Superior temporal gyrus (tissue), 1 donor: ENCODE data around the gene CDK5RAP1.

Experiments
- DNase-seq: peaks from one replicate; pipeline ENCODE4 v3.0.0-alpha.2; 2016; ENCODE audit errors: extremely low spot score

Gene CDK5RAP1

GRCh38 chr20:33333616-33334015, 67.7 kb downstream of the CDK5RAP1 start:
- no peak for DNase-seq

- DNase-seq = no peak
Observed at GRCh38 chr20:33332905-33333456, 68.3 kb downstream of the CDK5RAP1 start.

DNA sequence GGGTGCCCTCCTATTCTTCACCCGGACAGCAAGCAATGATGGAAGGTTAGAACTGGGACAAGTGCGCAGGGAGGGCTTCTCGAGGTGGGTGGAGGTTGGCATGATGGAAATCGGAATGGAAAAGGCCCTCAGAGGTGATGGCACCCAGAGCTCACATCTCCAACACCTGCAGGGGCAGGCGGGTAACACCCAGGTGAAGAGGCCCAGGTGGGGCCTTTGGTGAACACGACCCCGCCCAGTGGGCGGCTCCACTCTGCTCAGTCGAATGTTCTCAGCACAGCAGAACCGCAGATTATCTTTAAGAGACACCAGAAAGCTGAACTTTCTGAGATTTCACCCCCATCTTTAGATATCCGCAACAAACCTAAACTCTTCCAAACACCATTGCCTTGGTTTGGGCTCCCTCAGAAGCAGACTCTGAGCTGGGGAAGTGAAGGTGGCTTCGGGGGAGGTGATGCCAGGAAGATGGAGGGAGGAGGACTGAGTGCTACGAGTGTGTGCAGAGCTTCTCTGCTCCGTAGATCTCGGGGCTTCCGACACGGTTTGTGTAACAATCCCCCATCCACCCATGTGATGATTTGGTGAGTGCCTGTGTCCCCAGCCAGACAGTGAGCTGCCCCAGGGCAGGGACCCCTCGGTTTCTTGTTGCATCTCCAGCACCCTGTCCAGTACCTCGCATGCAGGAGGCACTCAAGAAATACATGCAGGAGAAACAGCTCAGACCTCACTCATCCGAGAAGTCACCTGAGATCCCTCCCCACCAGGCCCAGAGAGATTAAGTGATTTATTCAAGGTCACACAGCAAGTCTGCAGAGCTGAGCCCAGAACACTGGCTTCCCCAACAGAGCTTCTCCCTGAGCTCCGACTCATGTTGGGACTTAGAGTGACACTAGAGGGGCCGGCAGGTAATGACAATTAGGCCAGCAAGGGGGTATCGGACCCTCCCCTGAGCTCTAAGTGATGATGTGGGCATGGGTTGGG, 72.9 kb downstream of the CDK5RAP1 start:
- DNase-seq = no peak

- DNase-seq = no peak
Observed at GRCh38 chr20:33325350-33325749, 76.0 kb downstream of the CDK5RAP1 start.

DNA sequence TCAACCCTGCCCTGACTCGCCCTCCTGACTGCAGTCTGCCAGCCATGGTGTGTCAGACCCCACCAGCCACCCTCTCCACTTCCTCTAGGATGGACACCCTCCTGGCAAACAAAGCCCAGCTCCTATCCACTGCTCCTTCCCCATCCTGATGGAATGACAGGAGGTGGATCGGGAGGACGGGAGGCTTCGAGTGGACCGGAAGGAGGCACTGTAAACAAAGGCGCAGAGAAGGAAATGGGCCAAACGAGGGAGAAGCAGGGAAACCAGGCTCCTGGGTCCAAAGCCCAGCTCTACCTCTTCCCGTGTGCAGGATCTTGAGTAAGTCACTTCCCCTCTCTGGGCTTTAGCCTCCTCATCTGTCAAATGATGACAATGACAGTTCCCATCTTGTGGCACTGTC, 78.1 kb downstream of the CDK5RAP1 start:
- DNase-seq = no peak

- DNase-seq = no peak
Observed at GRCh38 chr20:33322456-33322855, 78.9 kb downstream of the CDK5RAP1 start.

DNA sequence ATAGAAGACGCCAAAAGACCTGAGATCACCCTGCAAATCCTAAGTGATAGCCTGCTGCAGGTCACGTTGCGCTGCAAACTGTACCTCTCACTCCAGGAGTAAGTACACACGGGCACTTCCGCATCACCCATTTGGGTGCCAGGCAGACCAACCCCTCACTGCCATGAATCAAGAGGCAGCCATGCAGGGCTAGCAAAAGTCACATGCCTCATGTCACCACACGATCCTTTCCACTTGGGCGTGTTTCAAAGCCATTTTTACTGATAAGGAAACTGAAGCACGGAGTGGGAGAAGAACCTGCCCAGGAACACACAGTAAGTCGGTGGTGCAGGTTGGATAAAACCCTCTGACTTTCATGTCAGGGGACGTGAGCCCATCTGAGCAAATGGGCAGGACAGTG, 81.3 kb downstream of the CDK5RAP1 start:
- no peak for DNase-seq

GRCh38 chr20:33318096-33318429, 83.3 kb downstream of the CDK5RAP1 start:
- DNase-seq = no peak

GRCh38 chr20:33317424-33318095, 83.8 kb downstream of the CDK5RAP1 start:
- no peak for DNase-seq

- DNase-seq = no peak
Observed at GRCh38 chr20:33316958-33317357, 84.4 kb downstream of the CDK5RAP1 start.

- no peak for DNase-seq
Observed at GRCh38 chr20:33316343-33316742, 85.0 kb downstream of the CDK5RAP1 start.

DNA sequence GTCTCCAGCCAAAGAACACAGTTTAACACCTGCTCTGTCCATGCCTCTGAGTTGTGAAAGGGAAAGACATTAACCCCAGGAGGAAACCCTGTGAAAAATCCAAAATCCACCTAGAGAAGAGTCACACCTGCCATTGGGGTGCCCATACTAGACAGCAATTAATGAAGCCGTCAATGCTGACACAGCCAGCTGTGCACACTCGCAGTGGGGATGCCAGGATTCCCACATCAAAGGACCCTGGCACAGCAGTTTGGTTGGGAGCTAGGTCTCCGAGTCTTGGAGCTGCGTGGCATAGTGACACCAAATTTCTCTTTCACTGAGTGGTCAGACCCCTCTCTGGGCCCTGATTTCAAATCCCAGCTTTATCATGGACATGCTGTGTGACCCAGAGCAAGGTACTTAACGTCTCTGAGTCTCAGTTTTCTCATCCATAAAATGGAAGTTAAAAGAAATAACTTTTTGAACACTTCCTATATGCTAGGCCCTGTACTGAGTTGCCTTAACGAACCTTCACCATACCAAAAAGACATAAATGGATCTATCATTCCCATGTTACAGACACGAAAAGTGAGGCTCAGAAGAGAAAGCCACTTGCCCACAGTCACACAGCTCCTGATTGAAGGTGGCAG, 87.5 kb downstream of the CDK5RAP1 start:
- no peak for DNase-seq

DNA sequence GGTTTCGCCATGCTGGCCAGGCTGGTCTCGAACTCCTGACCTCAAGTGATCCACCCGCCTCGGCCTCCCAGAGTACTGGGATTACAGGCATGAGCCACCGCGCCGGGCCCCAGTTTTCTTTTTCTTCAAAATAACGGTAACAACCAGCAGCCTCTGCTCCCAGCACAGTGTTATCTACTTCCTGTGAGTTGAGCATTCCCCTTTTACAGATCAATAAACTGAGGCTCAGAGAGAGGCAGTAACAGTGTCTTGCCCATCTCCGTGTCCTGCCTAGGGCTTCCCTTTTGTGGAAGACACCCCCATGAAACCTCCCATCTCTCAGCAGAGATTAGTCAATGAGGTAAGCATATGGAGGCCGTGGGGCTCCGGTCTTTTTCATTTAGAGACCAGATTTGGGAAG, 88.7 kb downstream of the CDK5RAP1 start:
- DNase-seq = no peak

DNA sequence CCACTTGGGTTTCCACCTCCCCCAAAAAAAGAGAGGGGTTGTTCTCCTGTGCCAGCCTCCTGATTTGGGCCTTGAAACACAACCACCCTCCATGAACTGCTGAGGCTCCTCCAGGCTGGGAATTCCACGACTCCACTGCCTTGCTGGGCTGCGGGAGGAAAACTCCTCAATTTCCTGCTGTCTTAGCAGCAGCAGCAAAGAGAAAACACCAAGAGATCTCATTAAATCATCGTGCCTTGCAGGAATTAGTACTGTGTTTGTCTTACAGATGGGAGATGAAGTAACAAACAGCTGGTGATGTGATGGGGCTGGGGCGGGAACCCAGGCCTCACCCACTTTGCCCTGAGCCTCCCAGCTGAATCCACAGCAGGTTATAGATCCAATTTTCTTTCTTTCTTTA, 89.3 kb downstream of the CDK5RAP1 start:
- DNase-seq = no peak

- no peak for DNase-seq
Observed at GRCh38 chr20:33311011-33311410, 90.3 kb downstream of the CDK5RAP1 start.

DNA sequence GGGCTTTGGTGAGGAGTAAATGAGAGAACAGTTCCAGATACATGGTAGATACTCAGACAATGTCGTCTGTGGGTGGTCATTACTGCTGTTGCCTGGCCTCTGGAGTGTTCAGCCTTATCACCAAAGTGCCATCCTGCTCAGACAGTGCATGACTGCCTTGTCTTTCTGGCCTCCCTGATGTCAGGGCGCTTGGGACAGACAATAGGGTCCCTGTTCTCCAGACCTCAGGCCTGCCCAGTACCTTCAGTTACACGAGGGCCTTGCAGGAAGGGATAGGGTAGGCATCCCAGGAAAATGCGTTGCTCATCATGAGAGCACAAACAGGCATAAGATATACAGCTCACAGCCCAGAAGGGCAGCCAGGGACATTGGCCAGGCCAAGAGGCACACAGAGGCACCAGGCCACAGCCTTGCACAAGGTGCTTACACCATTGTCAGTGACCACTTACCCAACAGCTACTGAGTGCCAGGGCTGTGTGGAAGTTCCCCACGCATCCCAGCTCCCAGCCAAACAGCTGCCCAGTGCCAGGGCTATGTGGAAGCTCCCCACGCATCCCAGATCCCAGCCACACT, 90.9 kb downstream of the CDK5RAP1 start:
- no peak for DNase-seq

GRCh38 chr20:33309631-33310030, 91.7 kb downstream of the CDK5RAP1 start:
- DNase-seq = no peak
